ENCODE measurements around the gene HSD11B2.

DNA sequence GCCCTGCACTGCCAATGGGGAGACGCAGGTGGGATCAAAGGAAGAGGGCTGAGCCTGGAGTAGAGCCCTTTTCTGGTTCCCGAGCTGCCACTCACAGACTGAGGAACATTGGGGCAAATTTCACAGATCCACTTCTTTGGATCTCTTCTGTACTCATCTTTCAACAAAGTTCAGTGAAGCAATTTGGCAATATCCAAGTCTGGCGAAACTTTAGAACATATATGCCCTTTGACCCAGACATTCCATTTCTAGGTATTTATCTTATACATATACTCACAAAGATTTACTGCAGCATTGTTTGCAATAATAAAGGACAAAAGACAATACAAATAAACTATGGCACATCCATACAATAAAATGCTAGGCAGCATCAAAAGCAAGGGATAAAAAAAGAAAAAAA is 19.6 kb upstream of the HSD11B2 start:
- no peak for TF ChIP-seq POLR2A (IDR thresholded peaks at IDR 0.05)
- TF ChIP-seq, protein P1, sequence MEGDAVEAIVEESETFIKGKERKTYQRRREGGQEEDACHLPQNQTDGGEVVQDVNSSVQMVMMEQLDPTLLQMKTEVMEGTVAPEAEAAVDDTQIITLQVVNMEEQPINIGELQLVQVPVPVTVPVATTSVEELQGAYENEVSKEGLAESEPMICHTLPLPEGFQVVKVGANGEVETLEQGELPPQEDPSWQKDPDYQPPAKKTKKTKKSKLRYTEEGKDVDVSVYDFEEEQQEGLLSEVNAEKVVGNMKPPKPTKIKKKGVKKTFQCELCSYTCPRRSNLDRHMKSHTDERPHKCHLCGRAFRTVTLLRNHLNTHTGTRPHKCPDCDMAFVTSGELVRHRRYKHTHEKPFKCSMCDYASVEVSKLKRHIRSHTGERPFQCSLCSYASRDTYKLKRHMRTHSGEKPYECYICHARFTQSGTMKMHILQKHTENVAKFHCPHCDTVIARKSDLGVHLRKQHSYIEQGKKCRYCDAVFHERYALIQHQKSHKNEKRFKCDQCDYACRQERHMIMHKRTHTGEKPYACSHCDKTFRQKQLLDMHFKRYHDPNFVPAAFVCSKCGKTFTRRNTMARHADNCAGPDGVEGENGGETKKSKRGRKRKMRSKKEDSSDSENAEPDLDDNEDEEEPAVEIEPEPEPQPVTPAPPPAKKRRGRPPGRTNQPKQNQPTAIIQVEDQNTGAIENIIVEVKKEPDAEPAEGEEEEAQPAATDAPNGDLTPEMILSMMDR (IDR thresholded peaks at IDR 0.05), result no peak

All from prostate gland (tissue), 2 donors.